ENCODE measurements around the gene ROR2.
A peak's percentile ranks its signal among the peaks of the same experiment; 100 is the strongest.
"Not testable (repeated sequence)": the region's sequence is repeated elsewhere in the genome, so short reads cannot be mapped to it uniquely, and the experiment has no call there.

ROR2 gene

DNA sequence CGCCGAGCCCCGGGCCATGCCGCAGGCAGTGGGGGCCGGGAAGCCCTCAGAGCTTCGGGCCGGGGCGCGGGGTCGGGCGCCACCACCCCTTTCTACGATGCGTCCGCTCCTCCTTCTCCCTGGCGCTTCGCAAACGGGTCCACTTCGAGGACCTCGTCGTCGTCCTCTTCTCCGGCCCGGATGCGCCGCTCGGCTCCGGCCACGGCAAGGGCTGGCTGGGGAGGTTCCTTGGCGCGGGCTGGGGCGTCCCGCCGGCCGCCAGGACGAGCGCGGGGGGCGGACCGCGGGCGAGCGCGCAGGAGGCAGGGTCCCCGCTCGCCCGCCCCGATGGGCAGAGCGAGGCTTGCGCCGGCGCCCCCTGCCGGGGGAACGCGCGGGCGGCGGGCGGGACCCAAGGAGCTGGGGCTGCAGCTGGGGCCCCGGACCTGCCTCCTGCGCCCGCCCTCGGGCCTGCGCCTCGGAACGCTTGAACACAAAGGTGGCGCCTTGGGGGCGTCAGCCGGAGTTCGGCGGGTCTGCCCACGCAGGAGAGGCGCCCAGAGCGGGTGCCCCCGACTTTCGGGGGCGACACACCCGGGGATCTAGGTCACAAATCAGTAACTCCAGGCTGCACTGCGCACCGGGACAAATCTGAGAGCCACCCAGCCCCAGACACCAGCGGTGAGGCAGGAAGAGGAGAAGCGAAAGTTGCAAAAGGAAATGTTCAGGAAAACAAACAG is at the start of gene ROR2:
TSS of gene ROR2 (minus strand) at position 283 of the 719 bp plus-strand sequence.
- DNase-seq, result no peak

GRCh38 chr9:91995000-91995655 is 45.1 kb upstream of the ROR2 start:
- no peak for DNase-seq

DNA sequence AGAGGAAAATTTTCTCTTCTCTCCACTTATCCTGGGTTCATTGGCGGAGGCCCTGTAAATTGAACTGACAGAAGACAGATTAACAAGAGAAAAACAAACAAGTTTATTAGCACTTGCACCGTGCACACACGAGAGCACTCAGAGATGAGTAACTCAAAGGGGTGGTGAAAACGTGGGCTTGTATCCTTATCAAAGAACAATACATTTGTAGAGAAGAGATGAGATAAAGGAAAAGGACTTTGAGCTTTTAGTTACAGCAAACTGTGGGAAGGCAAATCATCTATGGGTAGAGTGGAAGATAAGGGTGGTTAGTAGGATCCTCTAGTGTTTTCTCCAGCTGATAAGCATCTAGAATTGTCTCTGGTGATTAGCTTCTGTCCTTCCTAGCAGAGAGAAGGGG is 44.4 kb upstream of the ROR2 start:
- no peak for DNase-seq

GRCh38 chr9:91992461-91993041 is 42.5 kb upstream of the ROR2 start:
- DNase-seq, result no peak

- no peak for DNase-seq
These were observed 41.8 kb upstream of the ROR2 start for GRCh38 chr9:91991721-91992341.

- DNase-seq, result no peak
These were observed 36.2 kb upstream of the ROR2 start for GRCh38 chr9:91986248-91986647.

GRCh38 chr9:91985692-91986091 is 35.7 kb upstream of the ROR2 start:
- no peak for DNase-seq

DNA sequence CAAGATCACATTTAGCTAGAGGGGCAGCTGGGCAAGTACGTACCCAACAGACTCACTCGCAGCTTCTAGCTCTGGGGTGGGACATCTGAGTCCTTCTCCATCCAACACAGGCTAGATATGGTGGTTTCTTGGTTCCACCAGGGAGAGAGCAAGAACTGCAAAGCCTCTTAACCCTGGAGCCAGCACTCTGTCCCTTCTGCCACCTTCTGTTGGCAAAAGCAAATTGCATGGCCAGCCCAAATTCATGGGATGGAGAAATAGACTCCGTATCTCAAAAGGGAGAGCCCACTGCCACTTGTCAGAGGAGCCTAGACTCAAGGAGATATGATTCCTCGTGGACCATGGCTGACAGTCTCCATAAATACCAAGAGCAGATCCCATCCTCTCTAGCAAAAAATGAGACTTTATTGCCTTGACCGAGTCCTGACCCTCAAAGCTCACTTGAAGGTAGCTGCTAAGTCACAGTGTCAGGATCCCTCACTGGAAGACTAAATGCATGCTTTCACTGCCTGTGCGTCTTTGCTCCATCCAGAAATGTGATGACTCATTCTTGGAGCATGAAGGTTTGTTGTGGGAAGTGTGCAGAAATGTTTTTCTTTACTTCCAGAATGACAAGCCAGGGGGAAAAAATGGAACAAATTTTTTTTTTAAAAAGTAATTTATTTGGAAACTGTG is 28.8 kb upstream of the ROR2 start:
- DNase-seq, result no peak

GRCh38 chr9:91975254-91975653 is 25.2 kb upstream of the ROR2 start:
- not testable (repeated sequence) for DNase-seq

GRCh38 chr9:91972711-91973110 is 22.7 kb upstream of the ROR2 start:
- no peak for DNase-seq

- no peak for DNase-seq
These were observed 22.1 kb upstream of the ROR2 start for GRCh38 chr9:91972076-91972626.

GRCh38 chr9:91967259-91967658 is 17.2 kb upstream of the ROR2 start:
- DNase-seq, result no peak

GRCh38 chr9:91966503-91966902 is 16.5 kb upstream of the ROR2 start:
- no peak for DNase-seq

DNA sequence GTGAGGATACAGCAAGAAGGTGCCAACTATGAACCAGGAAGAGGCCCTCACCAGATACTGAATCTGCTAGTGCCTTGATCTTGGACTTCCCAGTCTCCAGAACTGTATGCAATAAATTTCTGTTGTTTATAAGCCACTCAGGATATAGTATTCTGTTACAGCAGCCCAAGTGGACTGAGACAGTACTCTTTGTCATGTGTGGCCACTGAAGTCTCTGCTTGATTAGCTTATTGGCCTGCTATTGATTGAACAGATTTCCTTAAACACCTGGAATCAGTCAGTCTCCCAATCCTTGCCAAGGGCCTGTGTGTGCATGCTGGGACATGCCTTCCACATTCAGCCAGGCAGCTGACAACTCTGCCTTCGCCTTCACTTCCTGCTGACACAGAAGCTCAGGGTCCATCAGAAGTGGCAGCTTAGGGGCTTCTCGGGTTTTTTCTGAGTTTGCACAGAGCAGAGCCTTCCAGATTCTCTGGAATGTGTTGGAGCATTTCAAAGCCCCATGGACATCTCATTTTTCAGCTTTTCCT is 13.7 kb upstream of the ROR2 start:
- DNase-seq, result no peak

DNA sequence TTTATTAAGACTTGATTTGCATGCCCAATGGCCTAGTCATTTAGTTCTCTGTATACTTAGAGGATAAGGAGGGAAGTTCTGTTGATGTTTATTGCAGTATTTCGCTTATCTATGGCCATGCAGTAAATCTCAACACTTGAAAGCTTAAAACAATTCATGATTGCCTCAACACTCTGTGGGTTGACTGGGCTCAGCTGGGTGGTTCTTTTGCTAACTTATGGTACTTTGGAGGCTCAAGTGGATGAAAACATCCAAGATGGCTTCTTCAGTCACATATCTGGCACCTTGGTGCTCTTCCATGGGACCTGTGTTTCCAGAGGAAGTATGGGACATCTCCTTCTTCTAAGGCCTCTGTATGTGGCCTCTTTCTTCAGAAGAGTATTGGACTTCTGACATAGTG is 10.3 kb upstream of the ROR2 start:
- DNase-seq, result no peak

DNA sequence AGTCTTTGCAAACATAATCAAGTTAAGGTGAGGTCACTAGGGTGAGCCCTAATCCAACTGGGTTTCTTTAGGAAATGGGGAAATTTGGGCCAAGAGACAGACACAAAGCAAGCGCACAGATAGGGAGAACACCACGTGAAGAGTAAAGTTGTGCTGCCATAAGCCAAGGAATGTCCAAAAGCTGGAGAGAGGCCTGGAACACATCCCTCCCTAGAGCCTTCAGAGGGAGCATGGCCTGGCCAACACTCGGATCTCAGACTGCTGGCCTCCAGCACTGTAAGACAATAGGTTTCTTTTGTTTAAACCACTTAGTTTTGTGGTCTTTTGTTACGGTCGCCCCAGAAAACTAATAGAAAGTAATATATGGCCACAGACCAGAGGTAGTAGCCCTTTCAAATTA is 8.1 kb upstream of the ROR2 start:
- DNase-seq, result no peak

GRCh38 chr9:91954841-91955471 is 4.9 kb upstream of the ROR2 start:
- DNase-seq, result no peak

DNA sequence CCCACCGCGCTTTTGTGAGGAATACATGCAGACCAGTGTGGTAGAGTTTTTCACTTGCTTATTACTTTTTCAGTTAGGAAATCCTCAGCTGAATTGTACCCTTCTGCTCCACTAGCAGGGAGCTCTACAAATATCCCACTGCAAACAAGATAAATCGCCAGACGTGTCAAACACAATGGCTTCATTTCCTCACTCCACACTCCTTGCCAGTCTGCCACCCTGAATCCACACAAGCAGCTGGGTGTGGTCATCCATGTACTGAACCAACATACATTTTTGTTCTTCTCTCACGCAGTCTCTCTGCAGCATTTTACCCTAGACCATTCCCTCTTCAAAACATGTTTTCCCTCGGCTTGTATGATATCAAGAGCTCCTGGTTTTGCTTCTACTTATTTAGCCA is 3.7 kb upstream of the ROR2 start:
- no peak for DNase-seq

DNA sequence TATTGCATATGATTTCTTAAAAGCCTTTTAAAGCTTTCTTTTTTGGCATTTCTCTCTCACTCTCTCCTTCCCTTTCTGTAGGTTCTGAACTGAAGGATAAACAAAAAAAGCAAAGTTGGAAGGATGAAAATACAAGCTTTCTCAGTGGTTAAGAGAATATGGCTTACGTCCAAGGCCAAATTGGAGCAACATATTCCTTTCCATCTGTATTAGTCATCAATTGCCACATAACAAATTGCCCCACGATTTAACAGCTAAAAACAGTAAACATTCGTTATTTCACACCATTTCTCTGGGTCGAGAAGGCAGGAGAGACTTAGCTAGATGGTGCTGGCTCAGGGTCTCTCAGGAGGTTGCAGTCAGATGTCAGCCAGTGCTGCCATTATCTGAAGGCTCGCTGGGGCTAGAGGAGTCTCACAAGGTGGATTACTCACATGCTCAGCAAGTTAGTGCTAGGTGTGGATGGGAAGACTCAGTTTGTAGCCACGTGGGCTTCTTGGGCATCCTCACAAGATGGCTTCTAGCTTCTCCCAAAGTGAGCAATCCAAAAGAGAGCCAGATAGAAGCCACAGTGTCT is 2.0 kb upstream of the ROR2 start:
- DNase-seq, result no peak

GRCh38 chr9:91949392-91949945 is 559 bp downstream of the ROR2 start:
- DNase-seq, result peak; percentile 16

- DNase-seq, result no peak
These were observed 1.2 kb downstream of the ROR2 start for GRCh38 chr9:91948597-91949391.

All from NCI-H146 (cell line).